PC-3 (cell line): ENCODE results near the gene SORL1. TPM values are rescaled to one million over a fixed set of nuclear protein-coding genes. Genes with fewer than 3 reads are reported as not detected.
A peak's percentile ranks its signal among the peaks of the same experiment; 100 is the strongest.

ENCODE experiments used
- ATAC-seq: fragments of 200-7000 bp; cut with Tn5 transposase; 2 replicates; pipeline ENCODE4 v1.9.1; 2020; ENCODE audit warnings: mild to moderate bottlenecking, moderate library complexity
- BruUV-seq: library from RNA; stranded (reverse); fragments of 400-500 nt; replicated peaks from 2 replicates; lab custom pipeline; 2021; lab: Mats Ljungman, UMichigan
- CTCF ChIA-PET: fragments of 300-600 bp; sonication (Branson Sonifier 250); formaldehyde crosslinking; loops from one replicate; lab custom pipeline; 2022; ENCODE audit warnings: antibody characterized with exemption; lab: Charles Lee
- POLR2A ChIA-PET: fragments of 300-600 bp; sonication (Branson Sonifier 250); formaldehyde crosslinking; loops from one replicate; lab custom pipeline; 2022; ENCODE audit warnings: antibody characterized with exemption; ENCODE audit not compliant: unreplicated experiment; lab: Charles Lee
- DNase-seq: peaks from one replicate; pipeline ENCODE4 v3.0.0-alpha.2; 2015
- H2AFZ ChIP-seq: fragments of 300-600 bp; sonication (generic); 2 replicates; pipeline ENCODE4 v1.6.0; 2016; ENCODE audit warnings: antibody characterized with exemption, low read length
- H3F3A ChIP-seq: fragments of 300-600 bp; sonication (generic); one replicate; pipeline ENCODE4 v1.6.0; 2017; ENCODE audit warnings: antibody characterized with exemption, low read length, control low read depth, mild to moderate bottlenecking; ENCODE audit not compliant: unreplicated experiment
- H3K27ac ChIP-seq: fragments of 300-600 bp; sonication (generic); 2 replicates; pipeline ENCODE4 v1.5.1; 2016; ENCODE audit warnings: mild to moderate bottlenecking, low read length
- H3K27me3 ChIP-seq: fragments of 300-600 bp; sonication (generic); 2 replicates; pipeline ENCODE4 v1.6.1; 2016; ENCODE audit warnings: low read length, mixed read lengths
- H3K36me3 ChIP-seq: fragments of 300-600 bp; sonication (generic); 2 replicates; pipeline ENCODE4 v1.6.1; 2016; ENCODE audit warnings: low read depth, mixed run types, low read length, mixed read lengths
- H3K4me1 ChIP-seq: fragments of 300-600 bp; sonication (generic); 2 replicates; pipeline ENCODE4 v1.5.1; 2016; ENCODE audit warnings: low read length; ENCODE audit not compliant: insufficient read depth
- H3K4me2 ChIP-seq: fragments of 300-600 bp; sonication (generic); 2 replicates; pipeline ENCODE4 v1.6.0; 2016; ENCODE audit warnings: low read length
- H3K4me3 ChIP-seq: fragments of 300-600 bp; sonication (generic); 2 replicates; pipeline ENCODE4 v1.5.1; 2016; ENCODE audit warnings: mild to moderate bottlenecking, low read length, mixed read lengths
- H3K79me2 ChIP-seq: fragments of 300-600 bp; sonication (generic); 2 replicates; pipeline ENCODE4 v1.6.1; 2017; ENCODE audit warnings: low read length, mixed read lengths
- H3K9ac ChIP-seq: fragments of 300-600 bp; sonication (generic); 2 replicates; pipeline ENCODE4 v1.6.0; 2016; ENCODE audit warnings: mild to moderate bottlenecking, low read length
- H3K9me2 ChIP-seq: fragments of 300-600 bp; sonication (generic); replicated peaks from 2 replicates; pipeline ENCODE4 v1.6.1; 2016; ENCODE audit warnings: mixed run types, low read length, mixed read lengths
- H3K9me3 ChIP-seq: fragments of 300-600 bp; sonication (generic); 2 replicates; pipeline ENCODE4 v1.6.1; 2016; ENCODE audit warnings: low read length, mixed read lengths
- H4K20me1 ChIP-seq: fragments of 300-600 bp; sonication (generic); 2 replicates; pipeline ENCODE4 v1.6.1; 2016; ENCODE audit warnings: low read length, mixed read lengths
- CTCF ChIP-seq: fragments of 300-600 bp; sonication (generic); conservative IDR thresholded peaks from 2 replicates; pipeline ENCODE4 v1.5.1; 2017; ENCODE audit warnings: antibody characterized with exemption, low read depth, mild to moderate bottlenecking, low read length
- EZH2 ChIP-seq: fragments of 300-600 bp; sonication (generic); IDR thresholded peaks from one replicate; pipeline ENCODE4 v1.6.1; 2017; ENCODE audit warnings: antibody characterized with exemption, mild to moderate bottlenecking, low read length; ENCODE audit not compliant: unreplicated experiment
- EZH2phosphoT487 ChIP-seq: fragments of 300-600 bp; sonication (generic); IDR thresholded peaks from 2 replicates; pipeline ENCODE4 v1.6.1; 2018; ENCODE audit warnings: mild to moderate bottlenecking, antibody characterized with exemption, low read length, borderline replicate concordance
- intact Hi-C: fragments of 100-400 bp; cut with micrococcal nuclease; formaldehyde crosslinking; loops from 2 replicates; pipeline ENCODE4 v1.9.0; 2023
- total RNA-seq: library from RNA; depleted of rRNA; stranded (reverse); fragments of >200 nt; gene quantifications from 2 replicates; pipeline ENCODE4 v1.2.3, GENCODE V29; 2014

The SORL1 gene
- total RNA-seq, 1 experiment from 2014 or later = 53.7 TPM

- peak; percentile 83 for DNase-seq
These were observed 202.9 kb downstream of the SORL1 start for GRCh38 chr11:121654843-121655536.

GRCh38 chr11:121655537-121656327 lies 203.6 kb downstream of the SORL1 start:
- Histone ChIP-seq H3K27ac (peak overlapping the region; percentile 76), H3K4me3 (peak overlapping the region; percentile 70), H3K79me2 (no peaks in the 10 kb centered on the region), H4K20me1 (no peaks in the 10 kb centered on the region), H3K9me3 (no peaks in the 10 kb centered on the region), H3K36me3 (no peaks in the 10 kb centered on the region), H3K9ac (peak overlapping the region; percentile 78), H3K4me1 (peaks cover 29% of the 10 kb centered on the region), H3K4me2 (peak overlapping the region; percentile 94), H3F3A (no peaks in the 10 kb centered on the region), H3K9me2 (no peaks in the 10 kb centered on the region), H3K27me3 (no peaks in the 10 kb centered on the region), H2AFZ (peak overlapping the region; percentile 98)
- peak; percentile 78 for TF ChIP-seq CTCF
- TF ChIP-seq EZH2 = no peak
- DNase-seq (peak; percentile 89), ATAC-seq (peak; percentile 72)
- ChIA-PET CTCF (interaction anchor here (0.6 to 1.7 kb wide), 7 partner anchors 32 to 850 kb away, joined by 3 to 14 read pairs (median 5); no protein-coding TSS in a partner anchor), POLR2A (interaction anchor here (0.7 to 1.1 kb wide), 2 partner anchors 9 to 174 kb away, joined by 4 to 7 read pairs; no protein-coding TSS in a partner anchor)
- TSS peak; percentile 79 for BruUV-seq
- intact Hi-C loops = loop anchor here (1.0 to 10.0 kb wide), 11 partner anchors 40 to 850 kb away; no protein-coding TSS in a partner anchor

More at GRCh38 chr11:121654843-121655536, 202.9 kb downstream of the SORL1 start:
- ChIA-PET CTCF (interaction anchor here (0.6 to 1.7 kb wide), 14 partner anchors 20 to 851 kb away, joined by 3 to 14 read pairs (median 3); no protein-coding TSS in a partner anchor), POLR2A (interaction anchor here (0.6 to 1.1 kb wide), 3 partner anchors 10 to 386 kb away, joined by 3 to 7 read pairs (median 4); no protein-coding TSS in a partner anchor)
- Histone ChIP-seq H3K9ac (peak overlapping the region; percentile 78), H3K27ac (peak overlapping the region; percentile 76), H4K20me1 (no peaks in the 10 kb centered on the region), H3K79me2 (no peaks in the 10 kb centered on the region), H3K4me1 (peaks cover 25% of the 10 kb centered on the region), H3K9me2 (no peaks in the 10 kb centered on the region), H3F3A (no peaks in the 10 kb centered on the region), H3K9me3 (no peaks in the 10 kb centered on the region), H3K4me2 (peak overlapping the region; percentile 94), H3K4me3 (peak overlapping the region; percentile 70), H3K27me3 (no peaks in the 10 kb centered on the region), H3K36me3 (no peaks in the 10 kb centered on the region), H2AFZ (peak overlapping the region; percentile 98)
- intact Hi-C loops = loop anchor here (1.0 to 10.0 kb wide), 11 partner anchors 20 to 850 kb away; no protein-coding TSS in a partner anchor
- no peak for TF ChIP-seq CTCF
- TF ChIP-seq EZH2 = no peak
- no peak for TF ChIP-seq EZH2phosphoT487
- ATAC-seq = peak; percentile 64
- BruUV-seq = no TSS peak
